Measurements from ENCODE around the gene NUP210L.
A peak's percentile ranks its signal among the peaks of the same experiment; 100 is the strongest.
"Not testable (repeated sequence)": the region's sequence is repeated elsewhere in the genome, so short reads cannot be mapped to it uniquely, and the experiment has no call there.

Gene NUP210L

GRCh38 chr1:154094411-154094810 lies 60.5 kb downstream of the NUP210L start:
- DNase-seq: no peak

DNA sequence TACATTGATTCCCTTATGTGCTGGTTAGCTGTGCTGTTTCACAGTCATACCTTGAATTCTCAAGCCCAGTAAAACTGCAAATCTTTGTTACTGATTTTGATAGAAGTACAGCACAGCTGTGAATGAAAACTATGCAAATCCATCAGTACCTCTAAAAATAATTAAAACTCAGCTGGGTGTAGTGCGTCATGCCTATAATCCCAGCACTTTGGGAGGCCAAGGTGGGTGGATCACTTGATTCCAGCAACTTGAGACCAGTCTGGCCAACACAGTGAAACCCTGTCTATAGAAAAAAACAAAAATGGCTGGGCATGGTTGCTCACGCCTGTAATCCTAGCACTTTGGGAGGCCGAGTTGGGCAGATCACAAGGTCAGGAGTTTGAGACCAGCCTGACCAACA lies 61.2 kb downstream of the NUP210L start:
- DNase-seq: no peak

DNA sequence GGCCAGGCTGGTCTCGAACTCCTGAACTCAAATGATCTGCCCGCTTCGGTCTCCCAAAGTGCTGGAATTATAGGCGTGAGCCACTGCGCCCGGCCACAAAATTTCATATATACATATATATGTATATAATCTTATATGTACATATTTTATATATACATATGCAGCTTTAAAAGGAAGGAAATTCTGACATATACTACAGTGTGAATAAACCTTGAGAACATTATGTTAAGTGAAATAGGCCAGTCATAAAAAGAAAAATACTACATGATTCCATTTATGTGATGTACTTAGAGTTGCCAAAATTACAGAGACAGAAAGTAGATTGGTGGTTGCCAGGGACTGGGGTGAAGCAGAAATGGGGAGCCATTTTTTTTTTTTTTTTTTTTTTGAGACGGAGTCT lies 63.2 kb downstream of the NUP210L start:
- no peak for DNase-seq

- DNase-seq: no peak
Observed at GRCh38 chr1:154087574-154087973, 67.3 kb downstream of the NUP210L start.

GRCh38 chr1:154083057-154083456 lies 71.8 kb downstream of the NUP210L start:
- not testable (repeated sequence) for DNase-seq

DNA sequence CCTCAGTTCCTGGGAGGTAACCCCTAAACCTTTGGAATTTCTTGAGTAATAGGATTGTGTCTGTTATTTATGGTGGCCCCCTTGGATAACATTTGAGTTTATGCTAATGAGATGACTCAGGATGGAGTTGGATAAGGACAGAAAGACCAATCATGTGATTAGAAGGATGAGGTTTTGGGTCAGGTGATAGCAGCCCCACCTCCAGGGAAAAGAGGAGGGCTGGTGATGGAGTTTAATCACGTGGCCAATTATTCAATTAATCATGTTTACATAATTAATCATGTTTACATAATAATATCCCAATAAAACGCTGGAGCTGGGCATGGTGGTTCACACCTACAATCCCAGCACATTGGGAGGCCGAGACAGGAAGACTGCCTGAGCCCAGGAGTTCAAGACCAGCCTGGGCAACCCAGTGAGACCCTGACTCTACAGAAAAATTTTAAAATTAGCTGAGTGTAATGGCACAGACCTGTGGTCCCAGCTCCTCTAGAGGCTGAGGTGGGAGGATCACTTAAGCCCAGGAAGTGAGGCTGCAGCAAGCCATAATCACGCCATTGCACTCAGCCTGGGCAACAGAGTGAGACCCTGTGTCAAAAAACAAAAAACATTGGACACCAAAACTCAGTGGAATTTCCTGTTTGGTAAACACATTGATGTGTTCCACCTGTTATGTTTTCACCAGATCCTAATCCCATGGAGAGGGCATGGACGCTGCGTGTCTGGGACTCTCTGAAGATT lies 73.3 kb downstream of the NUP210L start:
- no peak for DNase-seq

GRCh38 chr1:154076413-154076812 lies 78.5 kb downstream of the NUP210L start:
- no peak for DNase-seq

DNA sequence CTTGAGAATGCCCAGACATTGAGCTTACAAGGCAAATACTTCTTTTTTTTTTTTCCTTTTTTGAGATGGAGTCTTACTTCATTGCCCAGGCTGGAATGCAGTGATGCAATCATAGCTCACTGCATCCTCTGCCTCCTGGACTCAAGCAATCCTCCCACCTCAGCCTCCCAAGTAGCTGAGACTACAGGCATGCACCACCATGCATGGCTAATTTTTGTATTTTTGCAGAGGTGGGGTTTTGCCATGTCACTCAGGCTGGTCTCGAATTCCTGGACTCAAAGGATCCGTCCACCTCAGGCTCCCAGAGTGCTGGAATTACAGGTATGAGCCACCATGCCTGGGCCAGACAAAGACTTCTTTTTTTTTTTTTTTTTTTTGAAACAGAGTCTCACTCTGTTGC lies 79.1 kb downstream of the NUP210L start:
- no peak for DNase-seq

GRCh38 chr1:154062309-154062708 lies 92.6 kb downstream of the NUP210L start:
- DNase-seq: no peak

DNA sequence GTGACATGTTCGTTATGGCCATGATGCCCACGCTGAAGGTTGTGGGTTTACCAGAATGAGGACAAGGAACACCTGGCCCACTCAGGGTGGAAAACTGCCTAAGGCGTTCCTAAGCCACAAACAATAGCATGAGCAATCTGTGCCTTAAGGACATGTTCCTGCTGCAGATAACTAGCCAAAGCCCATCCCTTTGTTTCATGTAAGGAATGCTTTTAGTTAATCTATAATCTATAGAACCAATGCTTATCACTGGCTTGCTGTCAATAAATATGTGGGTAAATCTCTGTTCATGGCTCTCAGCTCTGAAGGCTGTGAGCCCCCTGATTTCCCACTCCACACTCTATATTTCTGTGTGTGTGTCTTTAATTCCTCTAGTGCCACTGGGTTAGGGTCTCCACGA lies 107.4 kb downstream of the NUP210L start:
- DNase-seq: not testable (repeated sequence)

GRCh38 chr1:154033697-154034096 lies 121.2 kb downstream of the NUP210L start:
- DNase-seq: not testable (repeated sequence)

GRCh38 chr1:154019940-154020339 lies 134.9 kb downstream of the NUP210L start:
- no peak for DNase-seq

- no peak for DNase-seq
Observed at GRCh38 chr1:154019269-154019668, 135.6 kb downstream of the NUP210L start.

DNA sequence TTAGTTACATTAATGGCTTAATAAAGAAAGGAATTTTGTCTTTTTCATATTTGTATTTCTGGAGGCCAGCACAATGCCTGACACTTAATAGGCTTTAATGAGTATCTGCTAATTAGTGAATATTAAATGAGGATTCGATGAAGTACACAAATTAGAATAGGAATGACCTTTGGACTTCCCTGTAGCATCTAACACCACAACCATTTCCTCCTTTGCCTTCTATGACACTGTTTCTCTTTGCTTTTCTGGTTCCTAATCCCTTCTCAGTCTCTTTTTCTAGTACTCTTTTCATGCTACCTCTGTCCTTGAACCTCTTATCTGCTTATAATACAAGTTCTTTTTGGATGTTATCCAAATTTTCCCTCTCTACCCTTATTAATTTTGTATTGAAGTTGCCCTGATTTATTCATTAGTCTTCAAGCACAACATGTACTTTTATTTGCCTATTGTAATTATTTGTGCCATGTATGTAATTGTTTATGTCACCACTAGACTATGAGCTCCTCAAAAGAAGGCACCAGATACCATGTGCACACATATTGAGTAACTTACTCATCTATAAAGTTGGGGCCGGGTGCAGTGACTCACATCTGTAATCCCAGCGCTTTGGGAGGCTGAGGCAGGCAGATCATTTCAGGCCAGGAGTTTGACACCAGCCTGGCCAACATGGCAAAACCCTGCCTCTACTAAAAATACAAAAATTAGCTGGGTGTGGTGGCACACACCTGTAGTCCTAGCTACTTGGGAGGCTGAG lies 140.5 kb downstream of the NUP210L start:
- DNase-seq: no peak

DNA sequence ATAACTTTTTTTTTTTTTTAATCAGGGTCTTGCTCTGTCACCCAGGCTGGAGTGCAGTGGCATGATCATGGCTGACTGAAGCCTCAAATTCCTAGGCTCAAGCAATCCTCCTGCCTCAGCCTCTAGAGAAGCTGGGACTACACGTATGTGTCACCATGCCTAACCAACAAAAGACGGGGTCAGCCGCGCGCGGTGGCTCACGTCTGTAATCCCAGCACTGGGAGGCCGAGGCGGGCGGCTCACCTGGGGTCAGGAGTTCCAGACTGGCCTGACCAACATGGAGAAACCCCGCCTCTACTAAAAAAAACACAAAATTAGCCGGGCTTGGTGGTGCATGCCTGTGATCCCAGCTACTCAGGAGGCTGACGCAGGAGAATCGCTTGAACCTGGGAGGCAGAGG lies 142.3 kb downstream of the NUP210L start:
- not testable (repeated sequence) for DNase-seq

- no peak for DNase-seq
Observed at GRCh38 chr1:154012129-154012528, 142.7 kb downstream of the NUP210L start.

- no peak for DNase-seq
Observed at GRCh38 chr1:154006136-154006535, 148.7 kb downstream of the NUP210L start.

- no peak for DNase-seq
Observed at GRCh38 chr1:154000420-154000819, 154.5 kb downstream of the NUP210L start.

DNA sequence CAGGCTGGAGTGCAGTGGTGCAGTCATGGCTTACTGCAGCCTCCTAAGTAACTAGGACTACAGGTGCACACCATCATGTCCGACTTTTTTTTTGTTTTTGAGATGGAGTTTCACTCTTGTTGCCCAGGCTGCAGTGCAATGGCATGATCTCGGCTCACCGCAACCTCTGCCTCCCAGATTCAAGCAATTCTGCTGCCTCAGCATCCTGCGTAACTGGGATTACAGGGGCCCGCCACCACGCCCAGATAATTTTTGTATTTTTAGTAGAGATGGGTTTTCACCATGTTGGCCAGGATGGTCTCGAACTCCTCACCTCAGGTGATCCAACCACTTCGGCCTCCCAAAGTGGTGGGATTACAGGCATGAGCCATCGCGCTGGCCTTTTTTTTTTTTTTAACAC lies 158.0 kb downstream of the NUP210L start:
- not testable (repeated sequence) for DNase-seq

- DNase-seq: no peak
Observed at GRCh38 chr1:153995640-153996039, 159.2 kb downstream of the NUP210L start.

- DNase-seq: no peak
Observed at GRCh38 chr1:153995202-153995601, 159.7 kb downstream of the NUP210L start.

DNA sequence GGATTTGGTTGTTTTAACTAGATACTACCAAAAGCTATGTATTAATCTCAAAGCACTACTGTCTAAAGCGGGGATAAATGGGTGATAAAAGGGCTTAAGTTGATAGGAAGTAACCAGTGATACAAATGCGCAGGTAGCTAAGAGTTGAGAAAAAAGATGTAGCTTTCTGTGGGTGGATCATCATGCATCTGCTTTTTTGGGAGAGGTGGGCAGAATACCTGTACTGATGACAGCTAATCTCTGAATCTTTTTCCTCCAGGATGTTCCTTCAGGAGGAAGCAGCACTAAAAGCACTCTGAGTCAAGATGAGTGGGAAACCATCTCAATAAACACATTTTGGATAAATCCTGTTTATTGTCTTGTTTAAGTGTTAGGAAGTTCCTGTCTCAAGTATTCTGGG lies 163.1 kb downstream of the NUP210L start:
- no peak for DNase-seq

DNA sequence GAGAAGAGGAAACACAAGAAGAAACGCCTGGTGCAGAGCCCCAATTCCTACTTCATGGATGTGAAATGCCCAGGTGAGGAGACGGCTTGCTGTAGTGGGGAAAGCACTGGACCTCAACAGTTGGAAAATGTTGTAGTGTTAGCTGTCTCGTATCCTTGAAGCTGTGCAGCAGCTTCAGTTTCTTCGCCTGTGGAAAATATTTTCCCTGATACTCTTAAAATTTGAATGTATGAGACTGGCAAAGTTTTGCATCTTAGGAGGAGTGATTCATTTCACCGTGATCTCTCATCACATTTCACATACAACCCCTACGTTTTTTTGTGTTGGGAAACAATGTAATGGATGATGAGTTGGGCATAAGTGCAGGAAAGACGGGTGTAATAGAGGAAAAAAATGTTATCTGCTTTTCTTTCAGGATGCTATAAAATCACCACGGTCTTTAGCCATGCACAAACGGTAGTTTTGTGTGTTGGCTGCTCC lies 163.7 kb downstream of the NUP210L start:
- DNase-seq: no peak

DNA sequence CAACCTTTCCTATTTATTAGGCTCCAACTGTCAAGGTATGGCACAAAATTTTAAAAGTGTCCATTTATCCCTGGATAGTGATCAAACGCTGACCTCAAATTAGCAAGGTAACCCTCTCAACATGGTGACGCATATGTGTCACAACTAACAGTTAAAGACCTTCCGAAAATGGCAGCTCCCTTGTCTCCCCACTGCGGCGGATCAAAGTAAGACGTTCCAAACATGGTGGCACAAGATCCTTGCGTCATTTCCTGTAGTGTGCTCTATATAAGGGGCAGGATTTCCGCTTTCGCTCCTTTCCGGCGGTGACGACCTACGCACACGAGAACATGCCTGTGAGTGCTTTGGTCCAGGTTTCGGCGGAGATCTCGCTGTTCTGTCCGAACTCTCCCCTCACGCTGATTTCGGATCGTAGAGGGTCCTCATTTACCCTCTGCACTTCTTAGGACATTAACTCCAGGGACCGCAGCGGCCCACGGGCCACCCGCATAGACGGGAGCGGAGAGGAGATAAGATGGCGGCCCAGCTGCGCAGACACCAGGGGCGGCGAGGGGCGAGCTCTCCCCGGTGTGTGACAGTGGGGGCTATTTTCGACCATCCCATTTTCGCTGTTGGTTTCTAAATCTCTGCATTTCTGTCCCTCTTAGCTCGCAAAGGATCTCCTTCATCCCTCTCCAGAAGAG lies 164.3 kb downstream of the NUP210L start, which contains the start of gene RPS27:
Gene RPS27, plus strand, starts transcription at position 295 of the 683 bp plus-strand sequence. Its CDS starts 35 bp downstream, at position 330.
- peak; percentile 97 for DNase-seq

All from NCI-H774 (cell line).